Chondrocyte (in vitro differentiated cells): Measurements from ENCODE around the gene RPS2. TPM values are rescaled to one million over a fixed set of nuclear protein-coding genes. Genes with fewer than 3 reads are reported as not detected.

Experiments used
- DNase-seq: peaks from one replicate; pipeline ENCODE4 v3.0.0; 2021; ENCODE audit warnings: mixed read lengths, low spot score
- H3K27ac Mint-ChIP-seq: one replicate; pipeline ENCODE4 v1.8.0; 2021; ENCODE audit warnings: mild to moderate bottlenecking, moderate library complexity, mixed read lengths; ENCODE audit not compliant: unreplicated experiment
- H3K27me3 Mint-ChIP-seq: 2 replicates; pipeline ENCODE4 v1.8.0; 2021; ENCODE audit warnings: low read depth, mixed read lengths
- H3K36me3 Mint-ChIP-seq: 2 replicates; pipeline ENCODE4 v1.8.0; 2021; ENCODE audit warnings: low read depth, mixed read lengths
- H3K4me1 Mint-ChIP-seq: 2 replicates; pipeline ENCODE4 v1.8.0; 2021; ENCODE audit warnings: low read depth, mild to moderate bottlenecking, mixed read lengths
- H3K4me3 Mint-ChIP-seq: one replicate; pipeline ENCODE4 v1.8.0; 2021; ENCODE audit warnings: mild to moderate bottlenecking, moderate library complexity, mixed read lengths; ENCODE audit not compliant: unreplicated experiment
- H3K9me3 Mint-ChIP-seq: 2 replicates; pipeline ENCODE4 v1.8.0; 2021; ENCODE audit warnings: low read depth, mixed read lengths
- CTCF ChIP-seq: fragments of 200-600 bp; sonication (generic); IDR thresholded peaks from 2 replicates; pipeline ENCODE4 v1.5.0; 2021; ENCODE audit warnings: antibody characterized with exemption, mild to moderate bottlenecking, moderate library complexity
- total RNA-seq: library from RNA; stranded (reverse); gene quantifications from 3 replicates; pipeline ENCODE4 v1.2.1, GENCODE V29; 2021

RPS2 gene
- total RNA-seq, 1 donor from 2014 or later, result 1,662 TPM

- Mint-ChIP-seq H3K4me3 (peak overlapping the region; percentile 86), H3K27me3 (no peaks in the 10 kb centered on the region), H3K9me3 (no peaks in the 10 kb centered on the region), H3K4me1 (peaks cover 47% of the 10 kb centered on the region), H3K27ac (peak overlapping the region; percentile 90), H3K36me3 (no peaks in the 10 kb centered on the region)
- no peak for DNase-seq
- no peak for TF ChIP-seq CTCF
Measured at GRCh38 chr16:2008631-2009163, 44.1 kb upstream of the RPS2 start.

- no peaks in the 10 kb centered on the region for H3K9me3 Mint-ChIP-seq
- H3K27me3 Mint-ChIP-seq, result no peaks in the 10 kb centered on the region
- DNase-seq, result no peak
- H3K4me3 Mint-ChIP-seq, result peak overlapping the region; percentile 86
- peak overlapping the region; percentile 90 for H3K27ac Mint-ChIP-seq
- peaks cover 47% of the 10 kb centered on the region for H3K4me1 Mint-ChIP-seq
- no peaks in the 10 kb centered on the region for H3K36me3 Mint-ChIP-seq
- no peak for TF ChIP-seq CTCF
Measured at GRCh38 chr16:2008009-2008526, 43.4 kb upstream of the RPS2 start.

- no peaks in the 10 kb centered on the region for H3K9me3 Mint-ChIP-seq
Measured at GRCh38 chr16:2007081-2007836, 42.6 kb upstream of the RPS2 start.

GRCh38 chr16:2006317-2006716 is 41.7 kb upstream of the RPS2 start:
- TF ChIP-seq CTCF, result no peak
- H3K9me3 Mint-ChIP-seq, result no peaks in the 10 kb centered on the region
- H3K4me1 Mint-ChIP-seq, result peaks cover 47% of the 10 kb centered on the region
- no peaks in the 10 kb centered on the region for H3K27me3 Mint-ChIP-seq
- DNase-seq, result no peak
- peak overlapping the region; percentile 27 for H3K27ac Mint-ChIP-seq
- peaks cover 4% of the 10 kb centered on the region for H3K36me3 Mint-ChIP-seq
- H3K4me3 Mint-ChIP-seq, result no peak overlapping the region

More at GRCh38 chr16:2007081-2007836, 42.6 kb upstream of the RPS2 start:
- H3K36me3 Mint-ChIP-seq, result peaks cover 2% of the 10 kb centered on the region
- no peaks in the 10 kb centered on the region for H3K27me3 Mint-ChIP-seq
- no peak for DNase-seq
- H3K4me1 Mint-ChIP-seq, result peaks cover 47% of the 10 kb centered on the region
- peak overlapping the region; percentile 32 for H3K27ac Mint-ChIP-seq
- TF ChIP-seq CTCF, result no peak
- peak overlapping the region; percentile 86 for H3K4me3 Mint-ChIP-seq

- Mint-ChIP-seq H3K4me3 (no peak overlapping the region), H3K27me3 (no peaks in the 10 kb centered on the region), H3K36me3 (peaks cover 6% of the 10 kb centered on the region), H3K9me3 (no peaks in the 10 kb centered on the region), H3K4me1 (peaks cover 47% of the 10 kb centered on the region), H3K27ac (no peak overlapping the region)
- TF ChIP-seq CTCF, result no peak
- DNase-seq, result no peak
Measured at GRCh38 chr16:2005646-2006045, 41.0 kb upstream of the RPS2 start.
